ENCODE measurements around the gene EDC3. TPM values are rescaled to one million over a fixed set of nuclear protein-coding genes. Genes with fewer than 3 reads are reported as not detected.

EDC3 gene
- total and polyA plus RNA-seq, 8 donors, result 27.9 to 43.6 (median 36.7) TPM

DNA sequence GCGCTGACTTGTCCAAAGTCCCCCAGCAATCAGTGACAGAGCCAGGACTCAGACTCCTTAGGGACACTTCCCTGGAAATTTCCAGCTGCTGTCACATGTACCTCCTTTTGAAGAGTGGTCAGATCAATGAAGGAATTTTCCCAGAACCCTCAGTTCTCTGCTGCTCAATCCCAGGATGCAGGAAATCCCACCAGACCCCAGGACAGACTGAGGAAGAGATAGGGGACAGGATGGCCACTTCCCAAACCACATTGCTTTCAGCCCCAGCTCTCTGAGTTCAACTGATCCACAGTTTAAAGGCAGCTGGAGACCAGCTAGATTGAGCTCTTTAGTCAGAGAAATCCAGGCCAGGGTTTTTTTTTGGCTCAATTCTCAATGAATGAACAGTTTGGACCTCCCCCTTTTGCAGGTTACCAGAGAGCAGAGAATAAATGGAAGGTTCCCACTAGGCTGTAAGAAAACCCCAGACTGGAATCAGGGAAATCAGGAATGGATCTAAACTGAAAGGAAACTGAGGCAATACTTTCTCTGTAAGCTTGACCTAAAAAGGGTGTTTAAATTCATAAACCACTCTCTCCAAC lies 28.0 kb upstream of the EDC3 start:
- Histone ChIP-seq H3K4me1 (peaks cover 0 to 18% of the 10 kb centered on the region in 2 donors), H3K9me3 (no peaks in the 10 kb centered on the region), H3K27me3 (peaks cover 15 to 45% of the 10 kb centered on the region in 2 donors), H3K36me3 (no peaks in the 10 kb centered on the region), H3K4me3 (no peak overlapping the region), H3K27ac (no peak overlapping the region)
- ATAC-seq (peak; percentile 57), DNase-seq (peak in 2 of 4 donors; percentile 14 to 45)
- intact Hi-C loops (cut with DNase I), result no loop called here
- TF ChIP-seq, protein P1, sequence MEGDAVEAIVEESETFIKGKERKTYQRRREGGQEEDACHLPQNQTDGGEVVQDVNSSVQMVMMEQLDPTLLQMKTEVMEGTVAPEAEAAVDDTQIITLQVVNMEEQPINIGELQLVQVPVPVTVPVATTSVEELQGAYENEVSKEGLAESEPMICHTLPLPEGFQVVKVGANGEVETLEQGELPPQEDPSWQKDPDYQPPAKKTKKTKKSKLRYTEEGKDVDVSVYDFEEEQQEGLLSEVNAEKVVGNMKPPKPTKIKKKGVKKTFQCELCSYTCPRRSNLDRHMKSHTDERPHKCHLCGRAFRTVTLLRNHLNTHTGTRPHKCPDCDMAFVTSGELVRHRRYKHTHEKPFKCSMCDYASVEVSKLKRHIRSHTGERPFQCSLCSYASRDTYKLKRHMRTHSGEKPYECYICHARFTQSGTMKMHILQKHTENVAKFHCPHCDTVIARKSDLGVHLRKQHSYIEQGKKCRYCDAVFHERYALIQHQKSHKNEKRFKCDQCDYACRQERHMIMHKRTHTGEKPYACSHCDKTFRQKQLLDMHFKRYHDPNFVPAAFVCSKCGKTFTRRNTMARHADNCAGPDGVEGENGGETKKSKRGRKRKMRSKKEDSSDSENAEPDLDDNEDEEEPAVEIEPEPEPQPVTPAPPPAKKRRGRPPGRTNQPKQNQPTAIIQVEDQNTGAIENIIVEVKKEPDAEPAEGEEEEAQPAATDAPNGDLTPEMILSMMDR (IDR thresholded peaks at IDR 0.05), result no peak

DNA sequence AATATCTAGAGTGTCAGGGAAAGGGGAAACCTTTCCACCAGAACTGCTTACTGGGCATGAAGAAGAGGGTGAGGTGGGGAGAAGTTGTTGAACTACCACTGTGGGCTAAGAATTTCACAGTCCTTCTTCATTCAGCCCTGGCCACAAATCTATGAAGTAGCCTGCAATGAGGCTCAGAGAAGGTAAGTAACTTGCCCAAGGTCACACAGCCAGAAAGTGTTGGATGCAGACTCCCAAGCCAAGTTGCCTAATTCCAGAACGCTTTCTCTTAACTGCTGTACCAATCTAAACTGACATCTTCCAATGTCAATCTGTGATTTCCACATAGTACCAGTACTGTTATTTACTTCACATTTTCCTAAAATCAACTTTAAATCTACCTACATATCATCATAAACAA lies 27.4 kb upstream of the EDC3 start:
- Histone ChIP-seq H3K4me3 (no peak overlapping the region), H3K9me3 (no peaks in the 10 kb centered on the region), H3K27ac (no peak overlapping the region), H3K36me3 (no peaks in the 10 kb centered on the region), H3K27me3 (peaks cover 15 to 42% of the 10 kb centered on the region in 2 donors), H3K4me1 (peaks cover 0 to 18% of the 10 kb centered on the region in 2 donors)
- DNase-seq (no peak), ATAC-seq (no peak)
- intact Hi-C loops (cut with DNase I), result no loop called here
- TF ChIP-seq, protein P1 (IDR thresholded peaks at IDR 0.05), result no peak

DNA sequence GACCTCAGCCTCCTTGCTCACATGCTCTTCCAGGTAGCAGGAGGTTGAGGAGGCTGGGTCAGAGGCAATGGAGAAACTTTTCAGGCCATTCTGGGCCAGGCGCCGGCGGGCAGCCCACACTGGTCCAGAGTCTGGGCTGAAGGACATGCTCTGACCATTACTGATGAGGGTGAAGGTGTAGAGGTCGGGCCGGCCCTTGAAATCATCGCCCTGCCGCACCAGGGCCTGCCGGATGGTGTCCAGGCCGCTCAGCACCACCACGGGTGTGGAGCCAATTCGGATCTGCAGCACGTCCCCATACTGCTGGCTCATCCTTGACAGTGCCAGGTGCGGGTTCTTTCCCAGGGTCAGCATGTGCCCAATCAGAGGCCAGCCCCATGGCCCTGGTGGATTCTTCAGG lies 26.8 kb upstream of the EDC3 start:
- TF ChIP-seq, protein P1 (IDR thresholded peaks at IDR 0.05), result no peak
- Histone ChIP-seq H3K9me3 (no peaks in the 10 kb centered on the region), H3K27ac (no peak overlapping the region), H3K4me3 (no peak overlapping the region), H3K36me3 (no peaks in the 10 kb centered on the region), H3K4me1 (peaks cover 0 to 18% of the 10 kb centered on the region in 2 donors), H3K27me3 (peaks cover 15 to 36% of the 10 kb centered on the region in 2 donors)
- intact Hi-C loops (cut with DNase I), result no loop called here
- DNase-seq (no peak), ATAC-seq (no peak)

GRCh38 chr15:74716651-74717050 lies 20.8 kb upstream of the EDC3 start:
- H3K27ac ChIP-seq, result no peak overlapping the region
- no peak overlapping the region for H3K4me3 ChIP-seq
- no peaks in the 10 kb centered on the region for H3K27me3 ChIP-seq
- H3K9me3 ChIP-seq, result no peaks in the 10 kb centered on the region
- H3K4me1 ChIP-seq, result peaks cover 0 to 11% of the 10 kb centered on the region in 2 donors
- DNase-seq (no peak), ATAC-seq (no peak)
- TF ChIP-seq, protein P1 (IDR thresholded peaks at IDR 0.05), result no peak
- H3K36me3 ChIP-seq, result no peaks in the 10 kb centered on the region
- intact Hi-C loops (cut with DNase I), result no loop called here

GRCh38 chr15:74712311-74712710 lies 16.5 kb upstream of the EDC3 start:
- no peaks in the 10 kb centered on the region for H3K9me3 ChIP-seq
- no peak for ATAC-seq
- peaks cover 0 to 25% of the 10 kb centered on the region in 2 donors for H3K4me1 ChIP-seq
- H3K4me3 ChIP-seq, result no peak overlapping the region
- no peak for DNase-seq
- intact Hi-C loops (cut with DNase I), result no loop called here
- H3K36me3 ChIP-seq, result no peaks in the 10 kb centered on the region
- TF ChIP-seq, protein P1 (IDR thresholded peaks at IDR 0.05), result no peak
- no peak overlapping the region for H3K27ac ChIP-seq
- H3K27me3 ChIP-seq, result no peaks in the 10 kb centered on the region

Data from left lung (tissue), 10 donors.